ENCODE measurements around the gene TDRD12.

DNA sequence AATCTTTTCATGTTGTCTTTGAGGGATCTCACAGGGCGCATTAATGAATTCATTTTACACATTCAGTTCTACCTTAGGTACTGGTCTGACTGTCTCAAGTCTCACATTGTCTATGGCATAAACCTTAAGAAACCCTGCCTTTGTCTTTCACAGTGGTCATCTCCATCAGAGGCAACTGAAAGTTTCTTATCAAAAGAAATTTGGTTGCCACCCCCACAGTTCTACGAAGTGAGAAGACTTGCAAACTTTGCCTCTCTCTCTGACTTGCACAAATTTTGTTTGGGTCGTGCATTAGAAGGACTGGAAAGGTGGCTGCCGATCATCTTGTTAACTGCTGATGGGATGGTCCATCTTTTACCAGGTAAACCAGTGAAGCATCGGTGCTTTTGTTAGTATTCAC, 10.5 kb upstream of the TDRD12 start:
- no peak for TF ChIP-seq CTCF (conservative IDR thresholded peaks at IDR 0.05; ENCODE audit: low read depth in 2 of 2)
- TF ChIP-seq CREB1 (CRISPR knock-in tag; IDR thresholded peaks at IDR 0.05; ENCODE audit: low read depth): no peak
- TF ChIP-seq POLR2AphosphoS5 (IDR thresholded peaks at IDR 0.05; ENCODE audit: low read depth): no peak
- TF ChIP-seq JUNB (IDR thresholded peaks at IDR 0.05; ENCODE audit: unreplicated experiment): no peak
- TF ChIP-seq EZH2 (IDR thresholded peaks at IDR 0.05; ENCODE audit: low read depth, unreplicated experiment): no peak
- TF ChIP-seq ZNF331 (CRISPR knock-in tag; IDR thresholded peaks at IDR 0.05; ENCODE audit: low read depth): no peak
- no peak for TF ChIP-seq EZH2phosphoT487 (IDR thresholded peaks at IDR 0.05; ENCODE audit: unreplicated experiment)
- no peak for TF ChIP-seq REST (IDR thresholded peaks at IDR 0.05; ENCODE audit: unreplicated experiment)
- TF ChIP-seq, protein P1, sequence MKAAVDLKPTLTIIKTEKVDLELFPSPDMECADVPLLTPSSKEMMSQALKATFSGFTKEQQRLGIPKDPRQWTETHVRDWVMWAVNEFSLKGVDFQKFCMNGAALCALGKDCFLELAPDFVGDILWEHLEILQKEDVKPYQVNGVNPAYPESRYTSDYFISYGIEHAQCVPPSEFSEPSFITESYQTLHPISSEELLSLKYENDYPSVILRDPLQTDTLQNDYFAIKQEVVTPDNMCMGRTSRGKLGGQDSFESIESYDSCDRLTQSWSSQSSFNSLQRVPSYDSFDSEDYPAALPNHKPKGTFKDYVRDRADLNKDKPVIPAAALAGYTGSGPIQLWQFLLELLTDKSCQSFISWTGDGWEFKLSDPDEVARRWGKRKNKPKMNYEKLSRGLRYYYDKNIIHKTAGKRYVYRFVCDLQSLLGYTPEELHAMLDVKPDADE (IDR thresholded peaks at IDR 0.05): no peak
- TF ChIP-seq ZNF462 (CRISPR knock-in tag; IDR thresholded peaks at IDR 0.05): no peak
- TF ChIP-seq ZNF114 (CRISPR knock-in tag; IDR thresholded peaks at IDR 0.05): no peak
- TF ChIP-seq STAT1 (IDR thresholded peaks at IDR 0.05; ENCODE audit: unreplicated experiment): no peak
- no peak for TF ChIP-seq NANOG (IDR thresholded peaks at IDR 0.05; ENCODE audit: borderline replicate concordance)
